H1 (cell line): ENCODE data around the gene INHBA. TPM values are rescaled to one million over a fixed set of nuclear protein-coding genes. Genes with fewer than 3 reads are reported as not detected.

ENCODE experiments used
- CTCF ChIA-PET: fragments of 300-600 bp; sonication (Branson Sonifier 250); formaldehyde crosslinking; loops from one replicate; lab custom pipeline; 2021; ENCODE audit not compliant: partially characterized antibody; lab: Charles Lee
- POLR2A ChIA-PET: fragments of 300-600 bp; sonication (Branson Sonifier 250); formaldehyde crosslinking; loops from one replicate; lab custom pipeline; 2021; ENCODE audit warnings: inconsistent platforms; ENCODE audit not compliant: partially characterized antibody; lab: Charles Lee
- DNase-seq, 2 experiments: peaks; one replicate each; pipeline versions ENCODE4 v3.0.0 to v3.0.0-alpha.2; 2010 to 2022; ENCODE audit warnings: low spot score in 2 of 2, low read depth in 1 of 2, mixed read lengths in 1 of 2
- FAIRE-seq: peaks from 2 replicates; lab custom pipeline; 2011; peaks lifted over from hg19 to GRCh38; lab: Jason Lieb, UNC
- H2AFZ ChIP-seq: 2 replicates; pipeline ENCODE4 v1.8.1; 2012; ENCODE audit warnings: low read length, inconsistent platforms
- H2AK5ac ChIP-seq: 2 replicates; pipeline ENCODE4 v1.6.1; 2013; ENCODE audit warnings: low read depth, low read length
- H2BK120ac ChIP-seq: replicated peaks from 2 replicates; pipeline ENCODE3; 2013; ENCODE audit warnings: low read depth, low read length, inconsistent platforms
- H2BK12ac ChIP-seq: 2 replicates; pipeline ENCODE4 v1.6.1; 2013; ENCODE audit warnings: low read depth, low read length
- H2BK15ac ChIP-seq: 2 replicates; pipeline ENCODE4 v1.6.1; 2013; ENCODE audit warnings: low read length
- H2BK20ac ChIP-seq: 2 replicates; pipeline ENCODE4 v1.6.1; 2013; ENCODE audit warnings: low read length
- H2BK5ac ChIP-seq: 2 replicates; pipeline ENCODE4 v1.6.1; 2013; ENCODE audit warnings: low read depth, low read length
- H3K14ac ChIP-seq: 2 replicates; pipeline ENCODE4 v1.6.1; 2013; ENCODE audit warnings: inconsistent platforms; ENCODE audit not compliant: insufficient read length
- H3K18ac ChIP-seq: 2 replicates; pipeline ENCODE4 v1.6.1; 2013; ENCODE audit warnings: low read length; ENCODE audit errors: extremely low read depth
- H3K23ac ChIP-seq: 2 replicates; pipeline ENCODE4 v1.6.1; 2013; ENCODE audit warnings: inconsistent platforms; ENCODE audit not compliant: insufficient read length
- H3K23me2 ChIP-seq: 2 replicates; pipeline ENCODE4 v1.6.1; 2013; ENCODE audit warnings: low read depth, low read length
- H3K27ac ChIP-seq: 2 replicates; pipeline ENCODE4 v1.6.1; 2011; ENCODE audit warnings: low read depth, low read length, inconsistent platforms
- H3K27me3 ChIP-seq, 4 experiments: replicated peaks in 1 of 4; 1 replicate in 1 of 4; 2 replicates in 3 of 4; pipeline versions ENCODE4 v1.6.1 to v1.8.1; 2011 to 2013; ENCODE audit warnings: low read length in 3 of 4, mild to moderate bottlenecking in 3 of 4, inconsistent platforms in 2 of 4, mixed read lengths in 2 of 4, moderate library complexity in 1 of 4; ENCODE audit not compliant: control insufficient read depth in 3 of 4, insufficient read depth in 3 of 4; ENCODE audit errors: extremely low read depth in 1 of 4
- H3K36me3 ChIP-seq, 4 experiments: 2 replicates each; pipeline versions ENCODE4 v1.6.1 to v1.8.1; 2011 to 2013; ENCODE audit warnings: mild to moderate bottlenecking in 4 of 4, low read length in 3 of 4, moderate library complexity in 2 of 4, control low read depth in 1 of 4, inconsistent platforms in 1 of 4; ENCODE audit not compliant: insufficient read depth in 4 of 4, control insufficient read depth in 2 of 4
- H3K4ac ChIP-seq: replicated peaks from 2 replicates; pipeline ENCODE3; 2013; ENCODE audit warnings: low read length, low read depth, mixed read lengths, inconsistent platforms; ENCODE audit not compliant: insufficient read length
- H3K4me1 ChIP-seq, 4 experiments: replicated peaks in 1 of 4; 1 replicate in 1 of 4; 2 replicates in 3 of 4; pipeline versions ENCODE4 v1.6.1 to v1.8.1; 2011 to 2013; ENCODE audit warnings: low read length in 3 of 4, inconsistent platforms in 2 of 4, mixed read lengths in 1 of 4; ENCODE audit not compliant: insufficient read depth in 4 of 4, control insufficient read depth in 3 of 4
- H3K4me2 ChIP-seq, 2 experiments: 2 replicates each; pipeline versions ENCODE4 v1.6.1 to v1.8.1; 2011 to 2013; ENCODE audit warnings: low read depth in 2 of 2, low read length in 2 of 2, control low read depth in 1 of 2, inconsistent platforms in 1 of 2, mild to moderate bottlenecking in 1 of 2; ENCODE audit not compliant: insufficient read depth in 1 of 2
- H3K4me3 ChIP-seq, 4 experiments: fragments of 200-600, 300-600 bp in 1 of 4; sonication (generic), shearing (Covaris generic), sonication (Bioruptor Twin) in 1 of 4; 2 replicates each; pipeline versions ENCODE4 v1.5.1 to v1.8.1; 2011 to 2016; ENCODE audit warnings: low read length in 4 of 4, low read depth in 3 of 4, control low read depth in 2 of 4, inconsistent platforms in 2 of 4, mild to moderate bottlenecking in 2 of 4, mixed read lengths in 1 of 4, moderate library complexity in 1 of 4; ENCODE audit not compliant: insufficient read depth in 2 of 4; ENCODE audit errors: extremely low read depth in 1 of 4
- H3K56ac ChIP-seq: replicated peaks from 2 replicates; pipeline ENCODE3; 2013; ENCODE audit warnings: low read depth, mild to moderate bottlenecking, mixed read lengths, low read length, inconsistent platforms; ENCODE audit not compliant: insufficient read length
- H3K79me1 ChIP-seq: 2 replicates; pipeline ENCODE4 v1.6.1; 2013; ENCODE audit warnings: low read depth, low read length, control low read depth
- H3K79me2 ChIP-seq, 2 experiments: 2 replicates each; pipeline versions ENCODE4 v1.6.1 to v1.8.1; 2012 to 2013; ENCODE audit warnings: low read length in 2 of 2, mild to moderate bottlenecking in 2 of 2, inconsistent platforms in 1 of 2; ENCODE audit not compliant: insufficient read depth in 2 of 2, control insufficient read depth in 1 of 2
- H3K9ac ChIP-seq, 4 experiments: replicated peaks in 1 of 4; 1 replicate in 1 of 4; 2 replicates in 3 of 4; pipeline versions ENCODE4 v1.6.1 to v1.8.1; 2011 to 2013; ENCODE audit warnings: low read depth in 3 of 4, low read length in 3 of 4, control low read depth in 2 of 4, mild to moderate bottlenecking in 2 of 4, moderate library complexity in 2 of 4, inconsistent platforms in 1 of 4; ENCODE audit errors: extremely low read depth in 1 of 4
- H3K9me3 ChIP-seq, 2 experiments: 2 replicates each; pipeline versions ENCODE4 v1.6.1 to v1.8.1; 2012 to 2013; ENCODE audit warnings: mild to moderate bottlenecking in 2 of 2, moderate library complexity in 2 of 2, control low read depth in 1 of 2, inconsistent platforms in 1 of 2, low read depth in 1 of 2, low read length in 1 of 2, mixed read lengths in 1 of 2; ENCODE audit not compliant: insufficient read depth in 2 of 2
- H4K20me1 ChIP-seq, 2 experiments: replicated peaks in 1 of 2; 2 replicates each; pipeline versions ENCODE3 to v1.8.1; 2011 to 2013; ENCODE audit warnings: inconsistent platforms in 2 of 2, low read length in 2 of 2, mild to moderate bottlenecking in 1 of 2; ENCODE audit not compliant: insufficient read depth in 2 of 2, control insufficient read depth in 1 of 2
- H4K5ac ChIP-seq: 2 replicates; pipeline ENCODE4 v1.6.1; 2013; ENCODE audit warnings: low read length, low read depth, mixed read lengths, inconsistent platforms; ENCODE audit not compliant: insufficient read length
- H4K8ac ChIP-seq: 2 replicates; pipeline ENCODE4 v1.8.0; 2013; ENCODE audit warnings: mild to moderate bottlenecking, moderate library complexity, low read length, inconsistent platforms; ENCODE audit not compliant: insufficient read depth; ENCODE audit errors: extremely low read depth
- H4K91ac ChIP-seq: replicated peaks from 2 replicates; pipeline ENCODE3; 2013; ENCODE audit warnings: low read length, mixed read lengths, inconsistent platforms; ENCODE audit not compliant: insufficient read length
- BACH1 ChIP-seq: IDR thresholded peaks from 2 replicates; pipeline ENCODE4 v1.6.1; 2012; ENCODE audit warnings: low read length, improper control_type of control experiment
- RAD21 ChIP-seq, 2 experiments: IDR thresholded peaks in 1 of 2; conservative IDR thresholded peaks in 1 of 2; 2 replicates each; pipeline ENCODE4 v1.6.1; 2011; ENCODE audit warnings: low read depth in 2 of 2, low read length in 2 of 2, improper control_type of control experiment in 1 of 2, inconsistent platforms in 1 of 2, mild to moderate bottlenecking in 1 of 2, moderate library complexity in 1 of 2
- WGBS, 2 experiments: shearing (Covaris generic) in 1 of 2; methylation state at CpG; one replicate each; pipeline versions ENCODE4 v1.1.6 to v1.1.7; 2013 to 2015; ENCODE audit warnings: low lambda C conversion rate in 2 of 2, mixed read lengths in 2 of 2, inconsistent platforms in 1 of 2, low coverage in 1 of 2, missing lambda C conversion rate in 1 of 2; ENCODE audit not compliant: insufficient replicate concordance in 2 of 2, insufficient coverage in 1 of 2, insufficient read length in 1 of 2; ENCODE audit errors: extremely low coverage in 1 of 2, missing lambda C conversion rate in 1 of 2; 5-methylcytosine and 5-hydroxymethylcytosine counted together
- polyA plus RNA-seq, 7 experiments: library from polyadenylated mRNA; depleted of rRNA in 3 of 7; stranded (reverse) in 5 of 7; unstranded in 2 of 7; fragments of >200 nt in 5 of 7; fragments of 200-250 nt in 2 of 7; gene quantifications; 1 replicate in 5 of 7; 2 replicates in 1 of 7; 4 replicates in 1 of 7; pipeline versions ENCODE4 v1.2.1 to v1.2.3, GENCODE V29; 2011 to 2013; ENCODE audit warnings: missing spikeins in 2 of 7, mixed read lengths in 2 of 7
- total RNA-seq: library from RNA; stranded (reverse); fragmentation: NEBNext Ultra II Directional; extraction: Animal tissue kit (Norgen Biotek cat#: 25700); gene quantifications from 2 replicates; pipeline ENCODE4 v1.2.1, GENCODE V29; 2021

Gene INHBA
- total and polyA plus RNA-seq, 2 of the 8 experiments (the other 6 are each of a cell fraction or from before 2014, with no cell fraction given), result 1.1 to 2.7 TPM

- no peak overlapping the region for H2BK5ac ChIP-seq
- H2BK15ac ChIP-seq, result no peak overlapping the region
- H4K20me1 ChIP-seq, result no peaks in the 10 kb centered on the region
- H3K4ac ChIP-seq, result no peak overlapping the region
- 92% methylated on average over 6 of the region's 6 CpGs; no CpG with 5 or more reads in 1 of the 2 experiments for WGBS, 2 experiments
- no peak overlapping the region for H2BK120ac ChIP-seq
- ChIA-PET POLR2A (no interaction called here), CTCF (interaction anchor here (1.2 to 5.3 kb wide), 5 partner anchors 11 to 32 kb away, joined by 3 to 35 read pairs (median 3); partner anchors contain the start of gene INHBA)
- H4K5ac ChIP-seq, result no peak overlapping the region
- H2BK20ac ChIP-seq, result no peak overlapping the region
- no peaks in the 10 kb centered on the region for H3K79me1 ChIP-seq
- no peak overlapping the region for H3K18ac ChIP-seq
- H3K4me1 ChIP-seq, result no peaks in the 10 kb centered on the region
- H3K23me2 ChIP-seq, result no peaks in the 10 kb centered on the region
- no peak overlapping the region for H3K4me3 ChIP-seq
- peaks cover 0 to 3% (median 0%) of the 10 kb centered on the region in 4 experiments; a peak in 2 of 7 replicates for H3K27me3 ChIP-seq
- no peak overlapping the region for H3K14ac ChIP-seq
- no peak overlapping the region for H3K9ac ChIP-seq
- no peak overlapping the region for H4K91ac ChIP-seq
- no peaks in the 10 kb centered on the region for H3K9me3 ChIP-seq
- no peak overlapping the region for H4K8ac ChIP-seq
- H3K36me3 ChIP-seq, result no peaks in the 10 kb centered on the region
- H3K56ac ChIP-seq, result no peak overlapping the region
- H3K4me2 ChIP-seq, result no peak overlapping the region
- DNase-seq (no peak), FAIRE-seq (no peak)
- no peak overlapping the region for H2BK12ac ChIP-seq
- H3K79me2 ChIP-seq, result no peaks in the 10 kb centered on the region
- TF ChIP-seq BACH1 (no peak), RAD21 (IDR thresholded peaks at IDR 0.05 in 1 of 2, conservative IDR thresholded peaks at IDR 0.05 in 1 of 2; ENCODE audit: low read depth in 2 of 2, low read length in 2 of 2) (no peak)
- no peak overlapping the region for H3K27ac ChIP-seq
- no peak overlapping the region for H3K23ac ChIP-seq
- no peak overlapping the region for H2AFZ ChIP-seq
- H2AK5ac ChIP-seq, result no peak overlapping the region
These were observed 22.1 kb upstream of the INHBA start for GRCh38 chr7:41725013-41725412.
